ENCODE data around the gene RTF2. TPM values are rescaled to one million over a fixed set of nuclear protein-coding genes. Genes with fewer than 3 reads are reported as not detected.

Gene RTF2
- total RNA-seq, 6 experiments from 2014 or later = 148 to 158 (median 153) TPM

GRCh38 chr20:56445540-56445939, 22.9 kb upstream of the RTF2 start:
- H3K9me3 Mint-ChIP-seq = no peaks in the 10 kb centered on the region
- no peak for DNase-seq
- 0 out of 2 replicates have a peak overlapping the region, but pooled peaks have one; percentile 3 for H3K27ac Mint-ChIP-seq
- no peak overlapping the region for H3K4me3 Mint-ChIP-seq
- H3K27me3 Mint-ChIP-seq (ENCODE audit: insufficient read depth) = no peaks in the 10 kb centered on the region
- H3K36me3 Mint-ChIP-seq (ENCODE audit: low read depth) = no peaks in the 10 kb centered on the region
- H3K4me1 Mint-ChIP-seq (ENCODE audit: low read depth) = peaks cover 33% of the 10 kb centered on the region
- no peak for TF ChIP-seq CTCF (IDR thresholded peaks at IDR 0.05)

DNA sequence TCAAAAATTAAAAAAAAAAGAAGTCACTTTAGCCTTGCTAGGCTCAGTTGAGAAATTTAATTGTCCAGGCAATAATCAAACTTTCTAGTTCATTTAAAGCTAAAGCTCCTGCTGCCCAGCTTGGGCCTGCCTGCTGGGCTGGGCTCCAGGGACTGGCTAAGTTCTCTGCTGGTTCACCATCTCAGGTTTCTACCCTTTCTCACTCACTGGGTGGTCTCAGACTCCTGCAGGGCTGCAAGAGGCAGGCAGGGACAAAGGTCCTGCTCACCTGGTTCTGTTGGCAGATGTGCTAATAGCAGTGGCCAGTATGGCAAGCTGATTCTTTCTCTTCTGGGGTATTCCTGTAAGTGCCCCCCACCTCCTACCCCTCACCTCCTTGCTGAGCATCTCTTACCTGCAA, 21.2 kb upstream of the RTF2 start:
- no peaks in the 10 kb centered on the region for H3K27me3 Mint-ChIP-seq (ENCODE audit: insufficient read depth)
- no peak overlapping the region for H3K4me3 Mint-ChIP-seq
- no peak for DNase-seq
- no peaks in the 10 kb centered on the region for H3K36me3 Mint-ChIP-seq (ENCODE audit: low read depth)
- H3K9me3 Mint-ChIP-seq = no peaks in the 10 kb centered on the region
- TF ChIP-seq CTCF (IDR thresholded peaks at IDR 0.05) = no peak
- H3K27ac Mint-ChIP-seq = no peak overlapping the region
- peaks cover 21% of the 10 kb centered on the region for H3K4me1 Mint-ChIP-seq (ENCODE audit: low read depth)

GRCh38 chr20:56449459-56449858, 19.0 kb upstream of the RTF2 start:
- TF ChIP-seq CTCF (IDR thresholded peaks at IDR 0.05) = no peak
- no peaks in the 10 kb centered on the region for H3K36me3 Mint-ChIP-seq (ENCODE audit: low read depth)
- H3K4me3 Mint-ChIP-seq = no peak overlapping the region
- peaks cover under 1% of the 10 kb centered on the region for H3K4me1 Mint-ChIP-seq (ENCODE audit: low read depth)
- H3K9me3 Mint-ChIP-seq = no peaks in the 10 kb centered on the region
- no peaks in the 10 kb centered on the region for H3K27me3 Mint-ChIP-seq (ENCODE audit: insufficient read depth)
- H3K27ac Mint-ChIP-seq = no peak overlapping the region
- DNase-seq = no peak

- Mint-ChIP-seq H3K27me3 (ENCODE audit: insufficient read depth) (no peaks in the 10 kb centered on the region), H3K27ac (no peak overlapping the region), H3K4me3 (no peak overlapping the region), H3K4me1 (ENCODE audit: low read depth) (no peaks in the 10 kb centered on the region), H3K9me3 (no peaks in the 10 kb centered on the region), H3K36me3 (ENCODE audit: low read depth) (no peaks in the 10 kb centered on the region)
- TF ChIP-seq CTCF (IDR thresholded peaks at IDR 0.05) = no peak
- no peak for DNase-seq
These were observed 17.2 kb upstream of the RTF2 start for GRCh38 chr20:56451056-56451765.

DNA sequence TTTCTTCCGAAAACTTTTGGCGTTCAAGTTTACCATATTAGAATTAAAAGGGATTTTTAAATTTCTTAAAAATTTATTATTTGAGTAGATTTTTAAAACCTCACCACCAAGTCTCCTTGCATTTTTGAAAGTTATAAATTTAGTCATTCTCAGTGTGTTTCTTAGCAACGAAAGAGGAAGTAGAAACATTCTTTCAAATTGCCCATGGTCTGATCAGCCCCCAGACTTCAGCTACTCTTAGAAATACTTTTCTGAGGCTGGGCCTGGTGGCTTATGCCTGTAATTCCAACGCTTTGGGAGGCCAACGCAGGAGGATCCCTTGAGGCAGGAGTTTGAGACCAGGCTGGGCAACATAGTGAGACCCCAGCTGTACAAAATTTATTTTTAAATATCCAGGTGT, 15.1 kb upstream of the RTF2 start:
- Mint-ChIP-seq H3K9me3 (no peaks in the 10 kb centered on the region), H3K4me3 (no peak overlapping the region), H3K27me3 (ENCODE audit: insufficient read depth) (no peaks in the 10 kb centered on the region), H3K27ac (no peak overlapping the region), H3K36me3 (ENCODE audit: low read depth) (no peaks in the 10 kb centered on the region), H3K4me1 (ENCODE audit: low read depth) (no peaks in the 10 kb centered on the region)
- DNase-seq = no peak
- TF ChIP-seq CTCF (IDR thresholded peaks at IDR 0.05) = no peak
